ENCODE measurements around the gene DOCK10. TPM values are rescaled to one million over a fixed set of nuclear protein-coding genes. Genes with fewer than 3 reads are reported as not detected.
A peak's percentile ranks its signal among the peaks of the same experiment; 100 is the strongest.

The DOCK10 gene
- total RNA-seq, 1 donor = 20.7 TPM

GRCh38 chr2:225017713-225018112 lies 24.6 kb downstream of the DOCK10 start:
- no peak overlapping the region for H3K4me3 ChIP-seq (ENCODE audit: low read depth, low read length)
- no peak for TF ChIP-seq CTCF (IDR thresholded peaks at IDR 0.05; ENCODE audit: insufficient read depth, low read depth, low read length)
- DNase-seq (ENCODE audit: low read depth) = no peak

DNA sequence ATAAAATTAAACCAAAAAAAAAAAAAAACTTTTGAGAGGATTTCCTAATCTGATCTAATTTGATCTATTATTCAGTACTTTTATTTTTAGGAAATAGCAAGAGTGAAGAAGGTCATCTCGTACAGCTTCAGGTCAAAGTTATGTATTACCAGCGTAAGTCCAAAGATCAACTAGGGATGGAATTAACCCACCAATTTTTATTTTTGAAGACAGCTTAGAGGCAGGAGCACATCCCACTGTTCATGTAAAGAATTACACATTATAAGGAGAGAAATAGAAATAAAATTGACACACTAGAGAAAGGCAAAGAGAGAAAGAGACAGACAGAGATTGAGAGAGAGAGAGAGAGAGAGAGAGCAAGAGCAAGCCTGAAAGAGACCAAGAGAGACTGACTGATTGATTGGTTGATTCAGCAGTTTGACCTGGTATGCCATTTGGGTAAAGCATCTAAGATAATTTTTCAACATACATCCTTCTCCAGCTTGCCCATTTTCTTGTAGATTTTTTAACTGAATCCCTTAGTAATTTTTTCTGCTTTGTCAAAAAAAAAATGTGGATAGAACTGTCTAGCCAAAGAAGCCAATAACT lies 25.1 kb downstream of the DOCK10 start:
- no peak for TF ChIP-seq CTCF (IDR thresholded peaks at IDR 0.05; ENCODE audit: insufficient read depth, low read depth, low read length)
- no peak overlapping the region for H3K4me3 ChIP-seq (ENCODE audit: low read depth, low read length)
- no peak for DNase-seq (ENCODE audit: low read depth)

DNA sequence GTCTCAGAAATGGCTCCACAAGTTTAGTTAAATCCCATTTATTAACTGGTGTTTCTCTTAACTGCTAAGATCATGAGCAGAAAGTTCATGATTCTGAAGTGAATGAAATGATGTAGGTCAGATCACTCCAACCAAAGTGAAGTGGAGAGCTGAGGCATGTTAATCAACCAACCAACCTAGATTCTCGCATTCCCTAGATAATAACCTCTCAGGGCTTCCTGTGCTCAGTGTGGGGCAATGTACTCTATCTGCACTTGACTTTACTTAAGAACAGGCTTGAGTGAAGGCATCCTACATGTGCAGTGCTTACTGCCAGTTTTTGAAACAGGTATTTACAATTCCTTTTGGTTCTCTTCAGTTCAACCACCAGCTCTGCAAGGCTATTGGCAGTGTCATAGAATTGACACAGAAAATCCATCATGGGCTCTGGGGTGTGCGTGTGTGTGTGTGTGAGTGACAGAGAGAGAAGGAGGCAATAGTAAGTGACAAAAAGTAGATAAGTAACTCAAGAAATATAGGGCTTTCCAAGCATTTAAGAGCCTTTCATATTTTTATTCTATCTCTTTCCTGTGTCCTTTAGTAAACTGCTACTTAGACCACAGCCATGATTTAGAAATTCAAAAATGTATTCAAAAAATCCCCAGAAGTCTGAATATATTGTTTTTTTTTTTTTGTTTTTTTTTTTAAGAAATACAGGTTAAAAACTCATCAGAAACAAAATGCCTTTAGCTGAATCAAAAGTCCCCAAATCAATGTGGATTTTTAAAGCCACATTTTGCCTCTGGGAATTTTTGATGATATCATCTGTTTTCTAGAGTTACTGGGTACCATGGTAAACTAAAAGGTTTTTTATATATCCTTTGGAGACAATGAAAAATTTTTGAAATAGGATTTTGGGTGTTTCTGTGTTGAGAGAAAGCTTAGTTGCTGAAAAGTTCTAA lies 28.6 kb downstream of the DOCK10 start:
- no peak overlapping the region for H3K4me3 ChIP-seq (ENCODE audit: low read depth, low read length)
- no peak for DNase-seq (ENCODE audit: low read depth)
- TF ChIP-seq CTCF (IDR thresholded peaks at IDR 0.05; ENCODE audit: insufficient read depth, low read depth, low read length) = no peak

- no peak overlapping the region for H3K4me3 ChIP-seq (ENCODE audit: low read depth, low read length)
- TF ChIP-seq CTCF (IDR thresholded peaks at IDR 0.05; ENCODE audit: insufficient read depth, low read depth, low read length) = no peak
- DNase-seq (ENCODE audit: low read depth) = no peak
Measured at GRCh38 chr2:225011585-225011984, 30.7 kb downstream of the DOCK10 start.

DNA sequence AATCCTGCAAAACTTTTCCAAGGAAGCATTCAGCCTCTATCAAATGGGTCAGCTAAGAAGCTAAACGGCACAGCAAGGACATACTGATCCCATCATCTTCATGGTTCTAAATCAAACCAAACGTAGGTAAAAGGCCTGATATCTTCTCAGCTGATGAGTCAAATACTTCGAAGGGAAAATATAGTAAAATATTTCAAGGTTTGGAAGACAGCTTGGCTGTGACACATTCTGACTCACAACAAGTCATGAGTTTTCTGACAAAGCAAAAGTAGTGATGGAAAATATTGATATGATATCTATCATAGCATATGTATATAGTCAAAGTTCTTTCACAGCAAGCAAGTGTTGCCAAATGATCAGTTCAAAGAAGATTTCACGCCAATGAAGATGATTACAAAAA lies 31.5 kb downstream of the DOCK10 start:
- DNase-seq (ENCODE audit: low read depth) = peak; percentile 57
- no peak for TF ChIP-seq CTCF (IDR thresholded peaks at IDR 0.05; ENCODE audit: insufficient read depth, low read depth, low read length)
- H3K4me3 ChIP-seq (ENCODE audit: low read depth, low read length) = no peak overlapping the region

DNA sequence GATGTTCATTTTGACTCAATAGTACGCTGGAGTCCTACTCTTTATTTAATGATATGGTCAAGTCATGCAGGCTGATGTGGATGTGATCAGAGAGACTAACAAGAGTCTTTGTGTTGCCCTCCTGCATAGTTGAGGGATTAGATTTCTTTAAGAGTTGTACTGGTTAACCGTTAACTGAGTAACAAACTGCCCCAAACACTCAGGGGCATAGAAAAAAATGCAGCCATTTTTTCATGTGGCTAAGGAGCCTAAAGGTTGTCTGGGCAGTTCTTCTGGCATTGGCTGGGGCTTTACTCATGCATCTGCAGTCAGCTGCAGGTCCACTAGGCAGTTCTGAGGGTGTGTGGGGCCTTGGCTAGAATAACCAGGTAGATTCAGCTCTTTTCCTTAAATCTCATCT lies 32.5 kb downstream of the DOCK10 start:
- DNase-seq (ENCODE audit: low read depth) = no peak
- no peak overlapping the region for H3K4me3 ChIP-seq (ENCODE audit: low read depth, low read length)
- no peak for TF ChIP-seq CTCF (IDR thresholded peaks at IDR 0.05; ENCODE audit: insufficient read depth, low read depth, low read length)
